Measurements from ENCODE around the gene TCP11L1. TPM values are rescaled to one million over a fixed set of nuclear protein-coding genes. Genes with fewer than 3 reads are reported as not detected.
"Not testable (repeated sequence)": the region's sequence is repeated elsewhere in the genome, so short reads cannot be mapped to it uniquely, and the experiment has no call there.

The TCP11L1 gene
- total RNA-seq, 1 donor from 2014 or later, result 15.7 TPM

- Histone ChIP-seq H3K4me1 (no peaks in the 10 kb centered on the region), H3K27ac (no peak overlapping the region), H3K36me3 (peaks cover 6% of the 10 kb centered on the region), H3K27me3 (no peaks in the 10 kb centered on the region), H3K4me3 (no peak overlapping the region), H3K9me3 (no peaks in the 10 kb centered on the region)
- no peak for TF ChIP-seq CTCF (IDR thresholded peaks at IDR 0.05)
- DNase-seq (no peak), ATAC-seq (no peak)
- intact Hi-C loops (cut with DNase I), result no loop called here
Observed at GRCh38 chr11:33109294-33109895, 70.0 kb downstream of the TCP11L1 start.

DNA sequence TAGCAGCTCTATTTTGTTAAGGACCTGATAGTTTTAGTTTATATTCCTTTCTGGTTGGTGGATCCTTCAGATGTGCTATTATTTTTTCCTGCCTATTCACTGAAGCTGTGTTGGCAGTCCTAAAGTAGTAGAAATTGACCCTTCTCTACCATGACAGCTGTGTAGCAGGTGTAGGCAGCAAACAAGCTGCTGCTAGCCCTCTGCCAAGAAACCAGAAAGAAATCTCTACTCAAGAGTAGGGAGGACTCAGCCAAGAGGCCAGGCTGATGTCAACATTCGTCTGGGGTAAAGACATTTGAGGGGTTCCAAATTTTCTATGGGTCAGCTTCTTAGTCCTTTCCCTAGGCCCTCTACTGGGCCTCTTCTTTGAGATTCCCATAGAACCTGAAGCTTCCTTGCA is 70.7 kb downstream of the TCP11L1 start:
- DNase-seq (no peak), ATAC-seq (no peak)
- H3K9me3 ChIP-seq, result no peaks in the 10 kb centered on the region
- no peak overlapping the region for H3K4me3 ChIP-seq
- no peaks in the 10 kb centered on the region for H3K27me3 ChIP-seq
- H3K36me3 ChIP-seq, result no peaks in the 10 kb centered on the region
- intact Hi-C loops (cut with DNase I), result no loop called here
- H3K27ac ChIP-seq, result no peak overlapping the region
- TF ChIP-seq CTCF (IDR thresholded peaks at IDR 0.05), result no peak
- H3K4me1 ChIP-seq, result no peaks in the 10 kb centered on the region

DNA sequence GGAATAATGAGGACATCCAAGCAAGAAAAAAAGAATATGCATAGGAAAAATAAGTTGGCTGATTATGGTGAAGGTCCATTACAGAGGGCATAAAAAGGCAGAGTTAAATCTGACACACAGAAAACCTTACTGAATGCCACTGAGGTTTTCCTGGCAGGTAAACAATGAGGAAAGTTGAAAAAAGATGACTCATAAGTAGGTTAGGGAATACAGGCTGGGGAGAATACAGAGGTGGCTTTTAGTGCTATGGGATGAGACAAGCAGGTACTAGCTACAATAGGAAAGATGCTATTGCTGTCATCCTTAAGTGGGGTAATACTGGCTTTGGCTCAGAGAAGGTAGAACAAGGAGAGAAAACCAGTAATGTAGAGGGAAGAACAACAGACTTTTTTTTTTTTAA is 77.2 kb downstream of the TCP11L1 start:
- intact Hi-C loops (cut with DNase I), result no loop called here
- H3K9me3 ChIP-seq, result no peaks in the 10 kb centered on the region
- H3K27me3 ChIP-seq, result no peaks in the 10 kb centered on the region
- ATAC-seq (no peak), DNase-seq (no peak)
- no peak for TF ChIP-seq CTCF (IDR thresholded peaks at IDR 0.05)
- H3K4me3 ChIP-seq, result no peak overlapping the region
- no peaks in the 10 kb centered on the region for H3K36me3 ChIP-seq
- H3K27ac ChIP-seq, result no peak overlapping the region
- H3K4me1 ChIP-seq, result no peaks in the 10 kb centered on the region

DNA sequence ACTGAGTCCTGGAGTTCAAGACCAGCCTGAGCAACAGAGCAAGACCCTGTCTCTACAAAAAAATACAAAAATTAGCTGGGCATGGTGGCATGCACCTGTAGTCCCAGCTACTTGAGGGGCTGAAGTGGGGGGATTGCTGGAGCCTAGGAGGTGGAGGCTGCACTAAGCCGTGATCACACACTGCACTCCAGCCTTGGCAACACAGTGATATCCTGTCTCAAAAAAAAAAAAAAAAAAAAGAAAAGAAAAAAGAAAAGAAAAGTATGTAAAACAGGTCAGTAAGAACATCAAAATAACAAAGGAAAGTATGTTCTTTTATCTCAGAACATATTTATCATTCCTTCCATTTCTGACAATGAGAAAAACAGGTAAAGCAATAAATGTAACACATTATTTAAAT is 83.3 kb downstream of the TCP11L1 start:
- H3K4me1 ChIP-seq; H3K4me3 ChIP-seq; DNase-seq; H3K36me3 ChIP-seq; H3K27ac ChIP-seq; H3K9me3 ChIP-seq; H3K27me3 ChIP-seq; intact Hi-C loops (cut with DNase I); ATAC-seq: not testable (repeated sequence)

Other genes starting within 250 kb of the TCP11L1 start
- gene CCDC73, start 244.9 kb upstream of the TCP11L1 start, total RNA-seq, result not detected
- gene PRRG4, start 209.6 kb upstream of the TCP11L1 start, total RNA-seq, result 12.6 TPM
- gene QSER1, start 146.8 kb upstream of the TCP11L1 start, total RNA-seq, result 26.3 TPM
- 0.81 TPM for gene DEPDC7, start 23.7 kb upstream of the TCP11L1 start, total RNA-seq
- gene CSTF3, start 121.9 kb downstream of the TCP11L1 start, total RNA-seq, result 17.9 TPM
- gene HIPK3, start 217.8 kb downstream of the TCP11L1 start, total RNA-seq, result 146 TPM

Measured in upper lobe of right lung (tissue), 1 donor.